Measurements from ENCODE around the gene SNCAIP. TPM values are rescaled to one million over a fixed set of nuclear protein-coding genes. Genes with fewer than 3 reads are reported as not detected.

Gene SNCAIP
- total and polyA plus RNA-seq, 2 experiments from 2014 or later: 6.1 to 11.9 TPM

GRCh38 chr5:122473138-122473843, 161.3 kb downstream of the SNCAIP start (continued):
- TF ChIP-seq CTCF (conservative IDR thresholded peaks at IDR 0.05; ENCODE audit: low read depth in 2 of 2) (no peak), EZH2 (IDR thresholded peaks at IDR 0.05; ENCODE audit: low read depth, unreplicated experiment) (no peak), STAT1 (IDR thresholded peaks at IDR 0.05; ENCODE audit: unreplicated experiment) (no peak)

- no peaks in the 10 kb centered on the region for H3F3A ChIP-seq (replicated peaks; ENCODE audit: low read depth)
- H3K4me2 ChIP-seq: peak overlapping the region; percentile 24
- Mint-ChIP-seq H3K4me3 (no peak overlapping the region), H3K27me3 (ENCODE audit: insufficient read depth, low read depth, poor library complexity) (peaks cover 7% of the 10 kb centered on the region), H3K9me3 (peaks cover 2% of the 10 kb centered on the region; the same call in 1 of the 3 replicates), H3K4me1 (peaks cover 59% of the 10 kb centered on the region), H3K27ac (peak overlapping the region; percentile 86), H3K36me3 (ENCODE audit: low read depth) (peaks cover 3% of the 10 kb centered on the region; the same call in 1 of the 3 replicates)
- no peaks in the 10 kb centered on the region for H3K9me2 ChIP-seq (ENCODE audit: insufficient read depth)
- DNase-seq (ENCODE audit: low spot score): no peak
- no peaks in the 10 kb centered on the region for H3K27me3 ChIP-seq (ENCODE audit: insufficient read depth)
- no peaks in the 10 kb centered on the region for H3K36me3 ChIP-seq (ENCODE audit: insufficient read depth)
- H4K20me1 ChIP-seq (replicated peaks; ENCODE audit: insufficient read depth): no peaks in the 10 kb centered on the region
- no peak overlapping the region for H3K4me3 ChIP-seq
- H3K79me2 ChIP-seq (replicated peaks; ENCODE audit: insufficient read depth): no peaks in the 10 kb centered on the region
- peak overlapping the region; percentile 87 for H3K27ac ChIP-seq (ENCODE audit: low read depth)
- ATAC-seq: no peak
- no peak overlapping the region for H2AFZ ChIP-seq
- peaks cover 38% of the 10 kb centered on the region for H3K4me1 ChIP-seq (ENCODE audit: insufficient read depth)
- no peak for TF ChIP-seq ZNF114 (CRISPR knock-in tag; IDR thresholded peaks at IDR 0.05)
- no peak for TF ChIP-seq CTCF (conservative IDR thresholded peaks at IDR 0.05; ENCODE audit: low read depth in 2 of 2)
- TF ChIP-seq EZH2 (IDR thresholded peaks at IDR 0.05; ENCODE audit: low read depth, unreplicated experiment): no peak
- no peak for TF ChIP-seq ZNF462 (CRISPR knock-in tag; IDR thresholded peaks at IDR 0.05)
- TF ChIP-seq JUNB (IDR thresholded peaks at IDR 0.05; ENCODE audit: unreplicated experiment): no peak
- TF ChIP-seq NANOG (IDR thresholded peaks at IDR 0.05; ENCODE audit: borderline replicate concordance): no peak
- no peak for TF ChIP-seq EZH2phosphoT487 (IDR thresholded peaks at IDR 0.05; ENCODE audit: unreplicated experiment)
- TF ChIP-seq ZNF331 (CRISPR knock-in tag; IDR thresholded peaks at IDR 0.05; ENCODE audit: low read depth): no peak
- TF ChIP-seq CREB1 (CRISPR knock-in tag; IDR thresholded peaks at IDR 0.05; ENCODE audit: low read depth): no peak
- no peak for TF ChIP-seq STAT1 (IDR thresholded peaks at IDR 0.05; ENCODE audit: unreplicated experiment)
Observed at GRCh38 chr5:122473941-122474340, 161.9 kb downstream of the SNCAIP start.

All from GM23338 (cell line).